Naive thymus-derived CD4-positive, alpha-beta T cell (primary cell): Measurements from ENCODE around the gene SERF1A. TPM values are rescaled to one million over a fixed set of nuclear protein-coding genes. Genes with fewer than 3 reads are reported as not detected.
"Not testable (repeated sequence)": the region's sequence is repeated elsewhere in the genome, so short reads cannot be mapped to it uniquely, and the experiment has no call there.

Source experiments
- ATAC-seq: fragments of 150-1000 bp; cut with Tn5 transposase; 2 replicates; pipeline ENCODE4 v1.10.0; 2021; ENCODE audit warnings: mild to moderate bottlenecking, moderate library complexity
- CTCF ChIA-PET: fragments of 350-600 bp; sonication (Branson Sonifier 250); formaldehyde crosslinking; loops from one replicate; lab custom pipeline; 2021; ENCODE audit warnings: antibody characterized with exemption; lab: Charles Lee
- POLR2A ChIA-PET: fragments of 350-600 bp; sonication (Branson Sonifier 250); formaldehyde crosslinking; loops from one replicate; lab custom pipeline; 2021; ENCODE audit warnings: antibody characterized with exemption, inconsistent platforms; lab: Charles Lee
- DNase-seq, 9 donors: peaks; one replicate each; pipeline versions ENCODE4 v3.0.0 to v3.0.0-alpha.2; 2020 to 2022; ENCODE audit warnings: mixed read lengths in 1 of 9
- H3K27ac ChIP-seq: one replicate; pipeline ENCODE4 v1.7.0; 2013; ENCODE audit warnings: mild to moderate bottlenecking, low read depth, low read length, moderate library complexity
- H3K27me3 ChIP-seq, 2 donors: one replicate each; pipeline ENCODE4 v1.7.0; 2013; ENCODE audit warnings: low read length in 2 of 2, mild to moderate bottlenecking in 2 of 2, moderate library complexity in 2 of 2; ENCODE audit not compliant: control insufficient read depth in 2 of 2, insufficient read depth in 2 of 2
- H3K36me3 ChIP-seq, 3 experiments: 1 replicate in 2 of 3; 2 replicates in 1 of 3; pipeline ENCODE4 v1.7.0; 2013; ENCODE audit warnings: low read length in 3 of 3, mild to moderate bottlenecking in 3 of 3, moderate library complexity in 1 of 3; ENCODE audit not compliant: insufficient read depth in 3 of 3, control insufficient read depth in 2 of 3
- H3K4me1 ChIP-seq, 2 donors: one replicate each; pipeline ENCODE4 v1.7.0; 2013; ENCODE audit warnings: low read length in 2 of 2, mild to moderate bottlenecking in 2 of 2, moderate library complexity in 1 of 2; ENCODE audit not compliant: control insufficient read depth in 2 of 2, insufficient read depth in 2 of 2
- H3K4me3 ChIP-seq: 2 replicates; pipeline ENCODE4 v1.7.0; 2013; ENCODE audit warnings: mild to moderate bottlenecking, low read length
- H3K9me3 ChIP-seq, 3 experiments: 1 replicate in 2 of 3; 2 replicates in 1 of 3; pipeline ENCODE4 v1.7.0; 2013; ENCODE audit warnings: low read length in 3 of 3; ENCODE audit not compliant: control insufficient read depth in 2 of 3
- H3K27ac Mint-ChIP-seq, 9 donors: one replicate each; pipeline ENCODE4 v1.8.0; 2020 to 2022; ENCODE audit warnings: mixed read lengths in 9 of 9, mild to moderate bottlenecking in 8 of 9, moderate library complexity in 5 of 9, inconsistent platforms in 2 of 9
- H3K27me3 Mint-ChIP-seq, 5 donors: one replicate each; pipeline ENCODE4 v1.8.0; 2021 to 2022; ENCODE audit warnings: mixed read lengths in 5 of 5, mild to moderate bottlenecking in 1 of 5
- H3K36me3 Mint-ChIP-seq, 5 donors: one replicate each; pipeline ENCODE4 v1.8.0; 2020 to 2022; ENCODE audit warnings: mixed read lengths in 5 of 5, mild to moderate bottlenecking in 3 of 5, inconsistent platforms in 1 of 5
- H3K4me1 Mint-ChIP-seq, 7 donors: one replicate each; pipeline ENCODE4 v1.8.0; 2020 to 2022; ENCODE audit warnings: mixed read lengths in 7 of 7, mild to moderate bottlenecking in 3 of 7, inconsistent platforms in 1 of 7
- H3K4me3 Mint-ChIP-seq, 10 donors: one replicate each; pipeline ENCODE4 v1.8.0; 2020 to 2022; ENCODE audit warnings: mild to moderate bottlenecking in 10 of 10, mixed read lengths in 10 of 10, moderate library complexity in 6 of 10, inconsistent platforms in 2 of 10
- H3K9me3 Mint-ChIP-seq, 11 donors: one replicate each; pipeline ENCODE4 v1.8.0; 2020 to 2022; ENCODE audit warnings: mixed read lengths in 11 of 11, mild to moderate bottlenecking in 4 of 11, inconsistent platforms in 1 of 11, moderate library complexity in 1 of 11
- intact Hi-C, 2 donors: fragments of 100-400 bp; cut with micrococcal nuclease; formaldehyde crosslinking; loops; one replicate each; pipeline ENCODE4 v1.15.1; 2023
- polyA plus RNA-seq, 2 donors: library from polyadenylated mRNA; unstranded; fragments of 300-500 nt; fragmentation: Illumina TruSeq; gene quantifications; one replicate each; pipeline ENCODE4 v1.2.3, GENCODE V29; 2021
- total RNA-seq, 6 experiments: library from RNA in 5 of 6; stranded (reverse) in 5 of 6; gene quantifications; 1 replicate in 5 of 6; 2 replicates in 1 of 6; pipeline ENCODE4 v1.2.3 and lab custom pipeline; 2021 to 2026

SERF1A gene
- total and polyA plus RNA-seq, 7 experiments from 2014 or later = 1.6 to 23.1 (median 12.7) TPM

DNA sequence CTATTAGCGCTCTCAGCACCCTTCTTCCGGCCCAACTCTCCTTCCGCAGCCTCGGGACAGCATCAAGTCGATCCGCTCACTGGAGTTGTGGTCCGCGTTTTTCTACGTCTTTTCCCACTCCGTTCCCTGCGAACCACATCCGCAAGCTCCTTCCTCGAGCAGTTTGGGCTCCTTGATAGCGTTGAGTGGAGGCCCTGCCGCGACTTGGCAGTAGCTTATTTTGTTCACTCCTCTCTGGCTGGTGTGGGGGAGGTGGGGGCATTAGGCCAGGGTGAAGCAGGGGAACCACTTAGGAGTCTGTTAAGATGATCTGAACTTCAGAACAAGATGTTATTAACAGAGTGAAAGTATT, 24.7 kb downstream of the SERF1A start:
- H3K27ac ChIP-seq, H3K4me1 Mint-ChIP-seq, H3K27ac Mint-ChIP-seq, CTCF ChIA-PET, POLR2A ChIA-PET, DNase-seq, H3K9me3 ChIP-seq, H3K27me3 ChIP-seq, H3K4me1 ChIP-seq, H3K36me3 Mint-ChIP-seq, H3K4me3 Mint-ChIP-seq, H3K36me3 ChIP-seq, H3K27me3 Mint-ChIP-seq, H3K9me3 Mint-ChIP-seq, intact Hi-C loops, H3K4me3 ChIP-seq: not testable (repeated sequence)
- peak; percentile 54 for ATAC-seq

DNA sequence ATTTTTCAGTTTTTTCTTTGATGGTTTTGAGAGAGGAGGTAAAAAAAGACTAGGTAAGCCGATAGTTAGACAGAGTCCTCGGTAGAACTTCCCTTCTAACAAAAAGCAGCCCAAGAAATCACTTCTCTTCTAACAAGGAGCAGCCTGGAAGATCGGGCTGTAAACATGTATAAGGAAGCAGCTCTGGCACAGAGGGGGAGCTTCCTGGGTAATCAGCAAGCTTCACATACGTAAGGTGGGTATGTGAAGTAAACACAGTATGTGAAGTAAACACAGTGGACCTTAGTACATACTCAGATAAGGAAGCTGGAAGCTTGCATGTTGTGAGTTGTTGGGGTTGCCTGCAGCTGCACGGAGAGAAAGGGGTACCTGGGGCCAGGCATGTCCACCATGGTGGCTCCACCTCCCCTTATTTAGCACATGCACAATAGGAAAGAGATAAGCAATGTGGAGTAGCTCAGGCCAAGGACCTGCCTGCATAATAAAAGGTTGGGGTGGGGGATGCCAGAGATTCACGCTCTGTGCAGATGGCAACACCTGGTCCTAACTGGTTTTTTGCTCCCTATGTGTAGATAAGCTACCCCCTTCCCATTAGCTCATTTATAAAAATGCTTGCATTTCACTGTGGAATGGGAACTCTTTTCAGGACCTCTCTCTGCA, 31.4 kb downstream of the SERF1A start:
- peak; percentile 16 for ATAC-seq
- H3K4me1 ChIP-seq, H3K9me3 Mint-ChIP-seq, H3K36me3 Mint-ChIP-seq, H3K36me3 ChIP-seq, H3K27ac ChIP-seq, POLR2A ChIA-PET, DNase-seq, H3K9me3 ChIP-seq, H3K4me1 Mint-ChIP-seq, H3K27ac Mint-ChIP-seq, H3K27me3 Mint-ChIP-seq, H3K27me3 ChIP-seq, H3K4me3 Mint-ChIP-seq, intact Hi-C loops, CTCF ChIA-PET, H3K4me3 ChIP-seq: not testable (repeated sequence)

DNA sequence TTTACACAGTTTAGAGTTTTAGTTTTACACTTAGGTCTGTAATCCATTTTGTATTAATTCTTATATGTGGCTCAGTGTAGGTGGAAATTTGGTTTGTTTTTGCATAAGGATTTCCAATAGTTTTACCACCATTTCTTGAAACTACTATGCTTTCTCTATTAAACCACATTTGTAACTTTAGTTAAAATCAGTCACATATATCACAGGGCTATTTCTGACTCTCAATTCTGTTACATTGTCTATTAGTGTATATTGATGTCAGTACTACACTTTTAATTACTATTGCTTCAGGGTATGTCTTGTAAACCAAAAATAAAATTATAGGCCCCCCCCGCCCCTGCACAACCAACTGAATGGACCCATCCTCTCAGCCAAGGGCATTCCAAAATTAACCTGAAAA, 32.1 kb downstream of the SERF1A start:
- POLR2A ChIA-PET, H3K36me3 Mint-ChIP-seq, intact Hi-C loops, H3K4me3 Mint-ChIP-seq, H3K27me3 ChIP-seq, H3K36me3 ChIP-seq, H3K9me3 Mint-ChIP-seq, CTCF ChIA-PET, DNase-seq, H3K4me1 Mint-ChIP-seq, H3K9me3 ChIP-seq, H3K27me3 Mint-ChIP-seq, H3K4me1 ChIP-seq, ATAC-seq, H3K27ac ChIP-seq, H3K27ac Mint-ChIP-seq, H3K4me3 ChIP-seq: not testable (repeated sequence)

DNA sequence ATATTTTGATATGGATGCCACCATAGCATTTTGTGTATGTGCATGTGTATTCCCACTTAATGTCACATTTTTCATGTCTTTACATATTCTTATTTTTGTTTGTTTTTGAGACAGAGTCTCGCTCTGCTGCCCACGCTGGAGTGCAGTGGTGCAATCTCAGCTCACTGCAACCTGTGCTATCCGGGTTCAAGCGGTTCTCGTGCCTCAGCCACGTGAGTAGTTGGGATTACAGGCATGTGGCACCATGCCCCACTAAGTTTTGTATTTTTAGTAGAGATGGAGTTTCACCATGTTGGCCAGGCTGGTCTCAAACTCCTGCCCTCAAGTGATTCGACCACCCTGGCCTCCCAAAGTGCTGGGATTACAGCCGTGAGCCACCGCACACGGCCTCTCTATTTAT, 52.6 kb downstream of the SERF1A start:
- ATAC-seq, H3K27ac Mint-ChIP-seq, H3K9me3 Mint-ChIP-seq, H3K36me3 Mint-ChIP-seq, DNase-seq, H3K4me3 Mint-ChIP-seq, H3K4me1 ChIP-seq, CTCF ChIA-PET, H3K4me1 Mint-ChIP-seq, H3K27me3 ChIP-seq, H3K36me3 ChIP-seq, H3K4me3 ChIP-seq, H3K27ac ChIP-seq, H3K9me3 ChIP-seq, intact Hi-C loops, POLR2A ChIA-PET, H3K27me3 Mint-ChIP-seq: not testable (repeated sequence)

Other genes with a start within 250 kb of the SERF1A start
- 10 to 100 TPM; 43.9 to 87.8 (median 51.4) TPM for gene SMN1, start 24.4 kb downstream of the SERF1A start, total RNA-seq
- 10 to 100 TPM; 24.7 to 25.3 TPM for gene SMN1, start 24.4 kb downstream of the SERF1A start, polyA plus RNA-seq
- 10 to 100 TPM; 13.7 to 69.9 (median 48.2) TPM for gene NAIP, start 124.7 kb downstream of the SERF1A start, total RNA-seq
- gene NAIP, start 124.7 kb downstream of the SERF1A start, polyA plus RNA-seq = 1 to 10 TPM; 1.2 to 2.2 TPM
- 10 to 100 TPM; 17.4 to 54.4 (median 30.0) TPM for gene GTF2H2, start 167.0 kb downstream of the SERF1A start, total RNA-seq
- gene GTF2H2, start 167.0 kb downstream of the SERF1A start, polyA plus RNA-seq = 10 to 100 TPM in 1 of 2 donors, 1 to 10 TPM in 1; 6.7 to 11.8 TPM